ENCODE measurements around the gene EFCAB6. TPM values are rescaled to one million over a fixed set of nuclear protein-coding genes. Genes with fewer than 3 reads are reported as not detected.

Gene EFCAB6
- total RNA-seq, 1 donor from 2014 or later = 3.6 TPM

GRCh38 chr22:43802897-43803495 lies 9.1 kb downstream of the EFCAB6 start:
- H3K36me3 ChIP-seq = no peaks in the 10 kb centered on the region
- DNase-seq (no peak), ATAC-seq (no peak)
- no peaks in the 10 kb centered on the region for H3K9me3 ChIP-seq
- no peak overlapping the region for H3K27ac ChIP-seq
- H3K27me3 ChIP-seq = no peaks in the 10 kb centered on the region
- no peak for TF ChIP-seq CTCF (IDR thresholded peaks at IDR 0.05)
- no peak overlapping the region for H3K4me3 ChIP-seq
- H3K4me1 ChIP-seq = no peaks in the 10 kb centered on the region
- intact Hi-C loops (cut with DNase I) = no loop called here

- Histone ChIP-seq H3K27ac (no peak overlapping the region), H3K4me1 (no peaks in the 10 kb centered on the region), H3K4me3 (no peak overlapping the region), H3K36me3 (no peaks in the 10 kb centered on the region), H3K27me3 (no peaks in the 10 kb centered on the region), H3K9me3 (no peaks in the 10 kb centered on the region)
- DNase-seq (no peak), ATAC-seq (no peak)
- intact Hi-C loops (cut with DNase I) = no loop called here
- TF ChIP-seq CTCF (IDR thresholded peaks at IDR 0.05) = no peak
Measured at GRCh38 chr22:43800970-43801369, 11.1 kb downstream of the EFCAB6 start.

- Histone ChIP-seq H3K27me3 (no peaks in the 10 kb centered on the region), H3K4me1 (no peaks in the 10 kb centered on the region), H3K36me3 (no peaks in the 10 kb centered on the region), H3K9me3 (no peaks in the 10 kb centered on the region), H3K4me3 (no peak overlapping the region), H3K27ac (no peak overlapping the region)
- ATAC-seq (no peak), DNase-seq (no peak)
- intact Hi-C loops (cut with DNase I) = no loop called here
- TF ChIP-seq CTCF (IDR thresholded peaks at IDR 0.05) = no peak
Measured at GRCh38 chr22:43798492-43798891, 13.6 kb downstream of the EFCAB6 start.

GRCh38 chr22:43796567-43796966 lies 15.5 kb downstream of the EFCAB6 start:
- ATAC-seq (peak; percentile 55), DNase-seq (no peak)
- Histone ChIP-seq H3K36me3 (no peaks in the 10 kb centered on the region), H3K4me3 (no peak overlapping the region), H3K4me1 (no peaks in the 10 kb centered on the region), H3K27ac (no peak overlapping the region), H3K27me3 (no peaks in the 10 kb centered on the region), H3K9me3 (no peaks in the 10 kb centered on the region)
- TF ChIP-seq CTCF (IDR thresholded peaks at IDR 0.05) = peak; percentile 16
- intact Hi-C loops (cut with DNase I) = no loop called here

GRCh38 chr22:43795320-43795719 lies 16.8 kb downstream of the EFCAB6 start:
- intact Hi-C loops (cut with DNase I) = no loop called here
- Histone ChIP-seq H3K36me3 (no peaks in the 10 kb centered on the region), H3K9me3 (no peaks in the 10 kb centered on the region), H3K4me1 (no peaks in the 10 kb centered on the region), H3K27me3 (no peaks in the 10 kb centered on the region), H3K27ac (no peak overlapping the region), H3K4me3 (no peak overlapping the region)
- DNase-seq (no peak), ATAC-seq (no peak)
- no peak for TF ChIP-seq CTCF (IDR thresholded peaks at IDR 0.05)

- DNase-seq = no peak
- no peak for ATAC-seq
- Histone ChIP-seq H3K9me3 (no peaks in the 10 kb centered on the region), H3K36me3 (no peaks in the 10 kb centered on the region), H3K27ac (no peak overlapping the region), H3K4me3 (no peak overlapping the region), H3K27me3 (no peaks in the 10 kb centered on the region), H3K4me1 (no peaks in the 10 kb centered on the region)
- TF ChIP-seq CTCF (IDR thresholded peaks at IDR 0.05) = no peak
- intact Hi-C loops (cut with DNase I) = no loop called here
Measured at GRCh38 chr22:43792905-43793304, 19.2 kb downstream of the EFCAB6 start.

All from upper lobe of right lung (tissue), 1 donor.